ENCODE data around the gene CIAO1. TPM values are rescaled to one million over a fixed set of nuclear protein-coding genes. Genes with fewer than 3 reads are reported as not detected.
A peak's percentile ranks its signal among the peaks of the same experiment; 100 is the strongest.
"Not testable (repeated sequence)": the region's sequence is repeated elsewhere in the genome, so short reads cannot be mapped to it uniquely, and the experiment has no call there.

CIAO1 gene
- polyA plus RNA-seq, 3 donors: 73.7 to 93.8 (median 89.4) TPM

DNA sequence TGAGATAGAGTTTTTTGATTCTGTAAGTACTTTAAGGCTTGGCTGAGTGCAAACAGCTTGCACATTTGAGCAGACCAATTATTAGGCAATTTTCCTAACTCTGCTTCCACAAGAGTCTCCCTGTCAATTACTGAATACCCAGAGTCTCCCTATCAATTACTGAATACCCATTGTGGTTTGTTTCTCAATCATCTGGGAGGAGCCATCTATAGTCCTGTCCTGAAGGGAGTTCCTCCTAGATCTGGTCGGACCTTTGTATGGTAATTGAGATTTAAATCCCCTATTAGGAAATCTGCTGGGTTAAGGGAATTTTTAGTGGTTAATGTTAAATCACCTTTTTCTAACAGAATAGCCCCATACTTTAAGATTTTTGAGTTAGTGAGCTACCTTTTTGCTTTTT, 44.9 kb upstream of the CIAO1 start:
- H3K27ac ChIP-seq (ENCODE audit: low read depth in 1 of 2, low read length in 2 of 2); intact Hi-C loops (cut with micrococcal nuclease): not testable (repeated sequence)
- H3K79me2 ChIP-seq (ENCODE audit: insufficient read depth, low read length): peaks cover 37% of the 10 kb centered on the region

GRCh38 chr2:96225016-96225533, 41.0 kb upstream of the CIAO1 start:
- WGBS (ENCODE audit: insufficient coverage): 0% methylated on average over 1 of the region's 3 CpGs
- H3K4me1 Mint-ChIP-seq: peaks cover 40% of the 10 kb centered on the region
- H3K4me1 ChIP-seq (ENCODE audit: control insufficient read depth in 1 of 2, insufficient read depth in 2 of 2, low read length in 2 of 2): peaks cover 40% of the 10 kb centered on the region in 2 donors
- peak overlapping the region; percentile 29 for H2AFZ ChIP-seq (ENCODE audit: insufficient read depth, low read depth, low read length, poor library complexity, severe bottlenecking)
- H3K27me3 Mint-ChIP-seq (ENCODE audit: low read depth in 3 of 3): no peaks in the 10 kb centered on the region
- H3K36me3 Mint-ChIP-seq: peaks cover 5 to 12% of the 10 kb centered on the region in 2 donors
- peak overlapping the region; percentile 89 to 90 for H3K27ac ChIP-seq (ENCODE audit: low read depth in 1 of 2, low read length in 2 of 2)
- H3K27ac Mint-ChIP-seq: peak overlapping the region; percentile 78 to 97 (median 96)
- H3K9me3 ChIP-seq (replicated peaks in 1 of 2; ENCODE audit: control insufficient read depth in 1 of 2, insufficient read depth in 1 of 2, low read length in 2 of 2): no peaks in the 10 kb centered on the region
- peak overlapping the region; percentile 58 for H3K4me2 ChIP-seq (replicated peaks; ENCODE audit: extremely low read depth, low read length, poor library complexity, severe bottlenecking)
- DNase-seq: peak; percentile 60 to 96 (median 87)
- H3K27me3 ChIP-seq (ENCODE audit: control insufficient read depth in 2 of 2, insufficient read depth in 2 of 2, low read length in 2 of 2): no peaks in the 10 kb centered on the region
- peak overlapping the region in 1 of 2 donors; percentile 33 for H3K4me3 Mint-ChIP-seq
- intact Hi-C loops (cut with micrococcal nuclease): loop anchor here in 1 of 2 donors (5.0 kb wide), 1 partner anchor 37 kb away; no protein-coding TSS in a partner anchor
- no peaks in the 10 kb centered on the region for H3K9me3 Mint-ChIP-seq
- H3K9ac ChIP-seq (ENCODE audit: insufficient read depth, low read length, poor library complexity, severe bottlenecking): no peak overlapping the region
- H4K20me1 ChIP-seq (ENCODE audit: insufficient read depth, low read length): no peaks in the 10 kb centered on the region
- peaks cover 0 to 4% of the 10 kb centered on the region in 2 donors for H3K36me3 ChIP-seq (replicated peaks in 1 of 2; ENCODE audit: control insufficient read depth in 1 of 2, insufficient read depth in 2 of 2, low read length in 2 of 2)
- TF ChIP-seq, protein P1, sequence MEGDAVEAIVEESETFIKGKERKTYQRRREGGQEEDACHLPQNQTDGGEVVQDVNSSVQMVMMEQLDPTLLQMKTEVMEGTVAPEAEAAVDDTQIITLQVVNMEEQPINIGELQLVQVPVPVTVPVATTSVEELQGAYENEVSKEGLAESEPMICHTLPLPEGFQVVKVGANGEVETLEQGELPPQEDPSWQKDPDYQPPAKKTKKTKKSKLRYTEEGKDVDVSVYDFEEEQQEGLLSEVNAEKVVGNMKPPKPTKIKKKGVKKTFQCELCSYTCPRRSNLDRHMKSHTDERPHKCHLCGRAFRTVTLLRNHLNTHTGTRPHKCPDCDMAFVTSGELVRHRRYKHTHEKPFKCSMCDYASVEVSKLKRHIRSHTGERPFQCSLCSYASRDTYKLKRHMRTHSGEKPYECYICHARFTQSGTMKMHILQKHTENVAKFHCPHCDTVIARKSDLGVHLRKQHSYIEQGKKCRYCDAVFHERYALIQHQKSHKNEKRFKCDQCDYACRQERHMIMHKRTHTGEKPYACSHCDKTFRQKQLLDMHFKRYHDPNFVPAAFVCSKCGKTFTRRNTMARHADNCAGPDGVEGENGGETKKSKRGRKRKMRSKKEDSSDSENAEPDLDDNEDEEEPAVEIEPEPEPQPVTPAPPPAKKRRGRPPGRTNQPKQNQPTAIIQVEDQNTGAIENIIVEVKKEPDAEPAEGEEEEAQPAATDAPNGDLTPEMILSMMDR (IDR thresholded peaks at IDR 0.05): no peak
- peak overlapping the region in 1 of 3 experiments; percentile 51 for H3K4me3 ChIP-seq (replicated peaks in 1 of 3; ENCODE audit: low read depth in 2 of 3, low read length in 3 of 3)
- H3K79me2 ChIP-seq (ENCODE audit: insufficient read depth, low read length): peaks cover 32% of the 10 kb centered on the region

More for the DNA sequence above, 44.9 kb upstream of the CIAO1 start:
- Mint-ChIP-seq H3K27ac (peak overlapping the region in 5 of 7 donors; percentile 40 to 84 (median 50)), H3K4me1 (peaks cover 67% of the 10 kb centered on the region), H3K4me3 (peak overlapping the region in 1 of 2 donors; percentile 21)
- H3K4me1 ChIP-seq (ENCODE audit: control insufficient read depth in 1 of 2, insufficient read depth in 2 of 2, low read length in 2 of 2): peaks cover 50 to 51% of the 10 kb centered on the region in 2 donors
- not testable (repeated sequence) for H3K4me3 ChIP-seq (replicated peaks in 1 of 3; ENCODE audit: low read depth in 2 of 3, low read length in 3 of 3); H3K36me3 Mint-ChIP-seq; H3K9me3 Mint-ChIP-seq; H3K9me3 ChIP-seq (replicated peaks in 1 of 2; ENCODE audit: control insufficient read depth in 1 of 2, insufficient read depth in 1 of 2, low read length in 2 of 2); H2AFZ ChIP-seq (ENCODE audit: insufficient read depth, low read depth, low read length, poor library complexity, severe bottlenecking); H3K9ac ChIP-seq (ENCODE audit: insufficient read depth, low read length, poor library complexity, severe bottlenecking); H3K27me3 Mint-ChIP-seq (ENCODE audit: low read depth in 3 of 3); H3K27me3 ChIP-seq (ENCODE audit: control insufficient read depth in 2 of 2, insufficient read depth in 2 of 2, low read length in 2 of 2); H4K20me1 ChIP-seq (ENCODE audit: insufficient read depth, low read length); H3K4me2 ChIP-seq (replicated peaks; ENCODE audit: extremely low read depth, low read length, poor library complexity, severe bottlenecking); H3K36me3 ChIP-seq (replicated peaks in 1 of 2; ENCODE audit: control insufficient read depth in 1 of 2, insufficient read depth in 2 of 2, low read length in 2 of 2)
- DNase-seq: peak in 2 of 3 donors; percentile 59 to 66
- WGBS (ENCODE audit: insufficient coverage): no CpG with 5 or more reads among the region's 1 CpG
